ENCODE results near the gene MBD3.

Gene MBD3

DNA sequence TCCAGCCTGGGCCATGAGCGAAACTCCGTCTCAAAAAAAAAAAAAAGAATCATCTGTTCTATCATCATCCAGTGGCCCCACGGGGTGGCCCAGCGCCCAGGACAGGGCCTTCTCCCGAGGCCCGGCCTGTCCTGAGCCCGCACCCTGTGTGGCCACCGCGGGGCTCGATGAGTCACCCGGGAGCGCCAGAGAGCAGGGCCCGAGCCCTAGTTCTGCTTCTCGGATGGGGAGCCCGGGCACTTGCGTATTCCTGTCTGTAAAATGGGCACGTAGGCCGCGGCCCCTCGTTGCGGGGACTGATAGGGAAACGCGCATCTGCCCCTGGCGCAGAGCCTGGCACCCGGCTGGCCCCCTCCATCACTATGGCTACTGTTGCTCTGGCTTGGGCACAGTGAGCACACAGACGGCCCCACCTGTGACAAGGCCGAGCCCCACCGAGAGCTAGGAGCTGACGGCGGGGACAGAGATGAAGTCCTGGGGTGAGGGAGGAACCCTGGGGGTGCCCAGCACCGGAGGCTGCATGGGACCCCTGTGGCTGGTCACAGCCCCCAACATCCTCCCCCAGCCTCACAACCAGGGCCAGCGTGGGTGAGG, 33.8 kb upstream of the MBD3 start:
- TF ChIP-seq CTCF (IDR thresholded peaks at IDR 0.05; ENCODE audit: low read depth, low read length, missing control alignments) = no peak
- DNase-seq (ENCODE audit: extremely low read depth, low read depth) = no peak
- H3K4me3 ChIP-seq (replicated peaks; ENCODE audit: low read depth, low read length) = no peak overlapping the region

DNA sequence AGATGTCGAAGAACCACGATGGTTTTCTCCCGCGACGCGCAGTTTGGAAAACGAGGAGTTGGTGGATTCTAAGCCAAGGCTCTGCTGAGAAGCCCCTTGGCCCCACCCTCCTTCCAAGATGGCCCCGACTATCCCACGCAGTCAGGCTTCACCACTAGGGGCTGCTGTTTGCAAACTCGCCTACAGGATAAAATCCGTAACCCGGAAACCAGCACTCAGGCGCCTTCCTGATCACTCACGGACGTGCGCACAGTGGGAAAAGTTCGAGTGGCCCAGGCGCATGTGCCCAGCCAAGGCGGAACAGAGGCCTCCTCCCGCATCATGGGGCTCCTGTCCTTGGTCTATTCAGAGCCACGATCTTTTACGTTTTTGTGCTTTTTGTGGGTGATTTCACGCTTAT, 31.8 kb upstream of the MBD3 start:
- no peak for DNase-seq (ENCODE audit: extremely low read depth, low read depth)
- peak; percentile 73 for TF ChIP-seq CTCF (IDR thresholded peaks at IDR 0.05; ENCODE audit: low read depth, low read length, missing control alignments)

GRCh38 chr19:1622541-1622940, 29.9 kb upstream of the MBD3 start:
- H3K4me3 ChIP-seq (replicated peaks; ENCODE audit: low read depth, low read length) = no peak overlapping the region
- TF ChIP-seq CTCF (IDR thresholded peaks at IDR 0.05; ENCODE audit: low read depth, low read length, missing control alignments) = no peak
- DNase-seq (ENCODE audit: extremely low read depth, low read depth) = no peak

More for the DNA sequence above, 31.8 kb upstream of the MBD3 start:
- H3K4me3 ChIP-seq (replicated peaks; ENCODE audit: low read depth, low read length) = no peak overlapping the region

- no peak for DNase-seq (ENCODE audit: extremely low read depth, low read depth)
- no peak overlapping the region for H3K4me3 ChIP-seq (replicated peaks; ENCODE audit: low read depth, low read length)
- TF ChIP-seq CTCF (IDR thresholded peaks at IDR 0.05; ENCODE audit: low read depth, low read length, missing control alignments) = no peak
Measured at GRCh38 chr19:1622007-1622406, 29.3 kb upstream of the MBD3 start.

DNA sequence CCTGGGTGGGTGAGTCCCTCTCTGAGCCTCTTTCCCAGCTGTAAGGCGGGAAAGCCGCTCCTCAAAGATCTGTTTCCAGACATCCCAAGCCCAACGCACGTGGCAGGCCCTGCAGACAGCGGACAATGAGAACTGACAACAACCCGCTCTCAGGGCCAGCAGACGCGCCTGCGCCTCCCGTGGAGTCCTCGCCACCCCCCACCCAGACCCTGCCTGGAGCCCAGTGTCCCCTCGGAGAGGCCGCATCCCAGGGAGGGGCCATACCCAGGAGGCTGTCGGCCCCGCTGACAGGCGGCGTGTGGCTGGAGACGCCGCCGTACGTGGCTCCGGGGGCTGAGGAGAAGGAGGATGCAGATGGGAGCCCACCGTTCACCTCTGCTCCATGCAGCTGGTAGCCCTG, 28.9 kb upstream of the MBD3 start:
- no peak overlapping the region for H3K4me3 ChIP-seq (replicated peaks; ENCODE audit: low read depth, low read length)
- no peak for TF ChIP-seq CTCF (IDR thresholded peaks at IDR 0.05; ENCODE audit: low read depth, low read length, missing control alignments)
- no peak for DNase-seq (ENCODE audit: extremely low read depth, low read depth)

- DNase-seq (ENCODE audit: extremely low read depth, low read depth) = no peak
- no peak for TF ChIP-seq CTCF (IDR thresholded peaks at IDR 0.05; ENCODE audit: low read depth, low read length, missing control alignments)
- H3K4me3 ChIP-seq (replicated peaks; ENCODE audit: low read depth, low read length) = no peak overlapping the region
Measured at GRCh38 chr19:1621021-1621420, 28.4 kb upstream of the MBD3 start.

DNA sequence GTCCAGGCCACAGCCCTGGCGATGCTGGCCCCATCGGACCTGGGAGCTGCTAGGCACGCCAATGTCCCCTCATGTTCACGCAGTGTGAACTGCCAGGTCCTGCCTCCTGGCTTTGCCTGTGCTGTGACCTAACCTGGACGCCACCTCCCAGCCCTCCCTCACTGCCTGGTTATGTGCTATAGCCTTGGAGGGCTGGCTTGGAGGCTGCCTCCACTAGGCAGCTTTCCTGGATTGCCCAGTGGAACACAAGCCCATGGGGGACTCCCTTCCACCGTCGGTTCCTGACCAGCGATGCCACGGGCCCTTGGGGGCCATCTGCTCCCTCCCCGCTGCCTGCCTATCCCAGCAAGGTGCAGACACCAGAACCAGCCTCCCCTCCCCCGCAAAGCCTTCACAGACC, 27.8 kb upstream of the MBD3 start:
- no peak for DNase-seq (ENCODE audit: extremely low read depth, low read depth)
- no peak overlapping the region for H3K4me3 ChIP-seq (replicated peaks; ENCODE audit: low read depth, low read length)
- TF ChIP-seq CTCF (IDR thresholded peaks at IDR 0.05; ENCODE audit: low read depth, low read length, missing control alignments) = no peak
